WI38 (cell line): Measurements from ENCODE around the gene MED22.
A peak's percentile ranks its signal among the peaks of the same experiment; 100 is the strongest.

Experiments
- H3K4me3 ChIP-seq: 2 replicates; pipeline ENCODE4 v1.5.1; 2011; ENCODE audit warnings: low read depth, mild to moderate bottlenecking, control low read depth, low read length
- CTCF ChIP-seq: IDR thresholded peaks from 2 replicates; pipeline ENCODE4 v1.5.1; 2012; ENCODE audit warnings: low read depth, mild to moderate bottlenecking, control low read depth, low read length

Gene MED22

GRCh38 chr9:133353548-133353947 lies 5.6 kb upstream of the MED22 start:
- no peak for TF ChIP-seq CTCF
- H3K4me3 ChIP-seq, result no peak overlapping the region

DNA sequence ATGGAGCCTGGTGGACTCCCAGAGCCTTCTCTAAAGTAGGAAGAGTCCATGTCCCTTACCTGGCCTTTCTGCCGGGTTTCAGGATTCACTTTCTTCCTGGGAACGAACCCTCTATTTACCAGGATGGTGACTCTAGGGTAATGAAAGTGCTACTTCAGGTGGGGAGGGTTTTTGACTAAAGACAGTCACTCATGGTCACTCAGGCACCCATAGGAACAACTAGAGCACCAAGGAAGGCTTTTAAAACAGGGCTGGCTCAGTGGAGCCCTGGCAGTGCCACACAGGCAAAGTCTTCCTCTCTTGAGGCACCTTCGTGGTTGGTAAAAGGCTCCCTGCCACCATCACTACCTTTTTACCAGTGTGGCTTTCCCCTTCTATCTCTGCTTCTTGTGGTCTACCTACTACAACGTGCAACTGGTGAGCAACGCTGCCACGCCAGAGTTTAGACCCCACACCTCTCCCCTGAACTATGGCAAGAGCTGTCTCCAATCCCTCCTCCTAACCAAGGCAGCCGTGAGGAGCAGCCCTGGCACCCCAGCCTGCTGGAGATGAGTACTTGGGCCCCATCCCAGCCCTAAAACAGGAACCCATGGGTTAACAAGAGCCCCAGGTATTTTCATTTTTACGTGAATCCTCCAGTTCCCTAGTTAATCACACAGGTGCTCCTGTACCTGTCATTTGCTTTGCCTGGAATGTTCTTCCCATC lies 4.9 kb upstream of the MED22 start:
- H3K4me3 ChIP-seq, result no peak overlapping the region
- TF ChIP-seq CTCF, result no peak

GRCh38 chr9:133351908-133352634 lies 4.1 kb upstream of the MED22 start:
- no peak overlapping the region for H3K4me3 ChIP-seq
- TF ChIP-seq CTCF, result peak; percentile 46

- no peak overlapping the region for H3K4me3 ChIP-seq
- no peak for TF ChIP-seq CTCF
Measured at GRCh38 chr9:133351526-133351907, 3.6 kb upstream of the MED22 start.

DNA sequence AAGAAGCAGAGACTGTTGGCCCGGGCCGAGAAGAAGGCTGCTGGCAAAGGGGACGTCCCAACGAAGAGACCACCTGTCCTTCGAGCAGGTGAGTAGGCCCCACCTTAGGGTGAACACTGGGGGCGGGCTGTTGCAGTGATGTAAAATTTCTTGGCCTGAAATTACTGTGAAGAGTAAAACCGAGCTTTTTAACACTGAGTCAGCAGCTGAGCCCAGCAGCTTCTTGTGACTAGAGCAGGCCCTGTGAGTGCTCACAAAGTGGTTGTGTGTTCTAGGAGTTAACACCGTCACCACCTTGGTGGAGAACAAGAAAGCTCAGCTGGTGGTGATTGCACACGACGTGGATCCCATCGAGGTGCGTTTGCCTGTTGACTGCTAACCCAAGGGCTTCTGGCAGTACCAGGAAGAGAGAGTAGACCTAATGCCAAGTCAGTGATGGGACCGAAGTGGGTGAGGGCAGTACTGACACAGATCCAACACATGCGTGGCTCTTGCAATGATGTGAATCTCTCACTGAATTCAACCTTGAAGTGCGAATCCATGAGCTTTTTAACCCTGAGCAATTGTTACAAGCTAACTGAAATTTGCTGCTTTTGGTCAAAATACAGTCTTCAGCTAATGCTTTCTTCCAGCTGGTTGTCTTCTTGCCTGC lies 2.2 kb upstream of the MED22 start:
- peak overlapping the region; percentile 99 for H3K4me3 ChIP-seq
- no peak for TF ChIP-seq CTCF

DNA sequence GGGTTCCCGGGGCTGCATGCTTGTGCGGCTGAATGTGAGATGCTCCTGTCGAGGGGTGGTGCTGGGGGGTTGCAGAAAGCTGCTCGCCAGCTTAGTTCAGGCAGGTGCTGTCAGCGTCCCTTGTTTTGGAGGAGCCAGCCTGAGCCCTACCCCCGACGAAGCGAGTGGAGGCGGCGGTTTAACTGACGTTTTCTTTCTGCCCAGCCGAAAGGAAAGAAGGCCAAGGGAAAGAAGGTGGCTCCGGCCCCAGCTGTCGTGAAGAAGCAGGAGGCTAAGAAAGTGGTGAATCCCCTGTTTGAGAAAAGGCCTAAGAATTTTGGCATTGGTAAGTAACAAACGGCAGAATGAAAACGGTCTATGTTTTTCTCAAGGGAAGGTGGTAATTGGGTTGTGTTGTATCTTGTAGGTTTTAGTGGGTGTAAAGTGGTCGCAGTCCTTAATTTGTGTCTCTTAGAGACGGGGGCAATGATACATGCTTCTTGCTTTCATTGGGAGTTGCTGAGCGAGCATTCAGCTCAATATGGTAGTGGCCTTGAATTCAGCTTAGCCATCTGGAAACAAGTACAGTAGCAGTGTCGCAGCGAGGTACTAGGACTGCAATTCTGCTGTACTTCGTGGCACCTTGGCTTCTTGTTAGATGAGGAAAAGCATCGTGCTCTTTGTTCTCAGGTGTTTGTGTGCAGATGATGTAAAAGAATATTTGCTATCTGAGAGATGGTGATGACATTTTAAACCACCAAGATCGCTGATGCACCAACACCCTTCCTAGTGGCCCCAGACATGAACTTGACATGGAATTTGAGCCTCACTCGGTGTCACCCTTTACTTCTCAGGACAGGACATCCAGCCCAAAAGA lies 1.0 kb upstream of the MED22 start:
- H3K4me3 ChIP-seq, result peak overlapping the region; percentile 99
- TF ChIP-seq CTCF, result no peak
